ENCODE measurements around the gene MRPL39. TPM values are rescaled to one million over a fixed set of nuclear protein-coding genes. Genes with fewer than 3 reads are reported as not detected.

The MRPL39 gene
- total RNA-seq, 6 donors from 2014 or later: 12.7 to 24.2 (median 19.1) TPM

GRCh38 chr21:25569711-25570110 lies 37.6 kb downstream of the MRPL39 start:
- DNase-seq: no peak
- WGBS, 2 donors: 85 to 88% methylated on average over 4 of the region's 4 CpGs
- no peak for TF ChIP-seq EP300 (IDR thresholded peaks at IDR 0.05)
- TF ChIP-seq, protein P1, sequence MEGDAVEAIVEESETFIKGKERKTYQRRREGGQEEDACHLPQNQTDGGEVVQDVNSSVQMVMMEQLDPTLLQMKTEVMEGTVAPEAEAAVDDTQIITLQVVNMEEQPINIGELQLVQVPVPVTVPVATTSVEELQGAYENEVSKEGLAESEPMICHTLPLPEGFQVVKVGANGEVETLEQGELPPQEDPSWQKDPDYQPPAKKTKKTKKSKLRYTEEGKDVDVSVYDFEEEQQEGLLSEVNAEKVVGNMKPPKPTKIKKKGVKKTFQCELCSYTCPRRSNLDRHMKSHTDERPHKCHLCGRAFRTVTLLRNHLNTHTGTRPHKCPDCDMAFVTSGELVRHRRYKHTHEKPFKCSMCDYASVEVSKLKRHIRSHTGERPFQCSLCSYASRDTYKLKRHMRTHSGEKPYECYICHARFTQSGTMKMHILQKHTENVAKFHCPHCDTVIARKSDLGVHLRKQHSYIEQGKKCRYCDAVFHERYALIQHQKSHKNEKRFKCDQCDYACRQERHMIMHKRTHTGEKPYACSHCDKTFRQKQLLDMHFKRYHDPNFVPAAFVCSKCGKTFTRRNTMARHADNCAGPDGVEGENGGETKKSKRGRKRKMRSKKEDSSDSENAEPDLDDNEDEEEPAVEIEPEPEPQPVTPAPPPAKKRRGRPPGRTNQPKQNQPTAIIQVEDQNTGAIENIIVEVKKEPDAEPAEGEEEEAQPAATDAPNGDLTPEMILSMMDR (IDR thresholded peaks at IDR 0.05): no peak
- no peak for TF ChIP-seq POLR2AphosphoS5 (IDR thresholded peaks at IDR 0.05)
- TF ChIP-seq POLR2A (IDR thresholded peaks at IDR 0.05): no peak
- Histone ChIP-seq H3K4me3 (no peak overlapping the region), H3K27ac (no peak overlapping the region), H3K9me3 (no peaks in the 10 kb centered on the region), H3K36me3 (no peaks in the 10 kb centered on the region), H3K4me1 (peaks cover 0 to 9% (median 5%) of the 10 kb centered on the region in 4 donors), H3K27me3 (no peaks in the 10 kb centered on the region)
- ATAC-seq (ENCODE audit: low FRiP score in 2 of 2): no peak

GRCh38 chr21:25569084-25569483 lies 38.2 kb downstream of the MRPL39 start:
- Histone ChIP-seq H3K9me3 (no peaks in the 10 kb centered on the region), H3K27me3 (no peaks in the 10 kb centered on the region), H3K27ac (no peak overlapping the region), H3K4me1 (peaks cover 0 to 9% (median 5%) of the 10 kb centered on the region in 4 donors), H3K36me3 (no peaks in the 10 kb centered on the region), H3K4me3 (no peak overlapping the region)
- TF ChIP-seq, protein P1 (IDR thresholded peaks at IDR 0.05): no peak
- TF ChIP-seq POLR2AphosphoS5 (IDR thresholded peaks at IDR 0.05) (no peak), POLR2A (IDR thresholded peaks at IDR 0.05) (no peak), EP300 (IDR thresholded peaks at IDR 0.05) (no peak)
- DNase-seq (no peak), ATAC-seq (ENCODE audit: low FRiP score in 2 of 2) (no peak)
- 81 to 82% methylated on average over 1 of the region's 1 CpG for WGBS, 2 donors

GRCh38 chr21:25568246-25568645 lies 39.0 kb downstream of the MRPL39 start:
- DNase-seq: peak in 1 of 2 donors; percentile 43
- peaks cover 0 to 9% (median 6%) of the 10 kb centered on the region in 4 donors for H3K4me1 ChIP-seq
- H3K9me3 ChIP-seq: no peaks in the 10 kb centered on the region
- no peak overlapping the region for H3K4me3 ChIP-seq
- H3K36me3 ChIP-seq: no peaks in the 10 kb centered on the region
- peak overlapping the region in 2 of 4 donors; percentile 0 to 69 for H3K27ac ChIP-seq
- TF ChIP-seq EP300 (IDR thresholded peaks at IDR 0.05) (no peak), POLR2AphosphoS5 (IDR thresholded peaks at IDR 0.05) (no peak), POLR2A (IDR thresholded peaks at IDR 0.05) (no peak)
- TF ChIP-seq, protein P1 (IDR thresholded peaks at IDR 0.05): no peak
- H3K27me3 ChIP-seq: no peaks in the 10 kb centered on the region
- WGBS, 2 donors: 20 to 40% methylated on average over 5 of the region's 5 CpGs
- peak in 1 of 2 donors; percentile 70 for ATAC-seq (ENCODE audit: low FRiP score in 2 of 2)

- ATAC-seq (ENCODE audit: low FRiP score in 2 of 2): peak in 1 of 2 donors; percentile 23
- TF ChIP-seq POLR2A (IDR thresholded peaks at IDR 0.05) (no peak), EP300 (IDR thresholded peaks at IDR 0.05) (no peak), POLR2AphosphoS5 (IDR thresholded peaks at IDR 0.05) (no peak)
- TF ChIP-seq, protein P1 (IDR thresholded peaks at IDR 0.05): no peak
- WGBS, 2 donors: 73 to 76% methylated on average over 4 of the region's 4 CpGs
- Histone ChIP-seq H3K27me3 (no peaks in the 10 kb centered on the region), H3K9me3 (no peaks in the 10 kb centered on the region), H3K36me3 (no peaks in the 10 kb centered on the region), H3K4me1 (peaks cover 4 to 13% (median 9%) of the 10 kb centered on the region in 4 donors), H3K27ac (no peak overlapping the region), H3K4me3 (no peak overlapping the region)
- DNase-seq: no peak
Observed at GRCh38 chr21:25567472-25567871, 39.8 kb downstream of the MRPL39 start.

DNA sequence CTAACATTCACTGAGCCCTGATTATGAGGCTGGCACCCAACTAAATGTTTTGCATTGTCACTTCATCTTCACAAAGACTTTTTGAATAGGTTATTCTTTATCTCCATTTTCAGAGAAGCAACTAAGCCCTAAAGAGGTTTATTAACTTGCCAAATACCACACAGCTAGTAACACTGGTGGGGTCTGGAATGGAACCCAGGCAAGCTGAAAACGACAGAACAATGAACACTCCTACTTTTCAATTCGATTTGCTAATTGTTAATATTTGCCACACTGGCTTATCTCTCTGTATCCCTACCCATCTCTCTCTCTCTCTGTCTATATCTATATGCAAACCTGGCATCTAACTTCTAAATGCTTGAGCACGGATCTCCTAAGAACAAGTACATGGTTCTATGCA lies 40.6 kb downstream of the MRPL39 start:
- TF ChIP-seq, protein P1 (IDR thresholded peaks at IDR 0.05): no peak
- TF ChIP-seq POLR2AphosphoS5 (IDR thresholded peaks at IDR 0.05): no peak
- no peak for TF ChIP-seq POLR2A (IDR thresholded peaks at IDR 0.05)
- no peak for TF ChIP-seq EP300 (IDR thresholded peaks at IDR 0.05)
- DNase-seq: no peak
- no peak overlapping the region for H3K4me3 ChIP-seq
- no peaks in the 10 kb centered on the region for H3K36me3 ChIP-seq
- H3K9me3 ChIP-seq: no peaks in the 10 kb centered on the region
- 84 to 93% methylated on average over 3 of the region's 3 CpGs for WGBS, 2 donors
- H3K27ac ChIP-seq: no peak overlapping the region
- ATAC-seq (ENCODE audit: low FRiP score in 2 of 2): no peak
- no peaks in the 10 kb centered on the region for H3K27me3 ChIP-seq
- peaks cover 8 to 18% (median 16%) of the 10 kb centered on the region in 4 donors for H3K4me1 ChIP-seq

Measured in upper lobe of left lung (tissue), 6 donors.